Immature natural killer cell (primary cell): ENCODE results near the gene PTGES3. TPM values are rescaled to one million over a fixed set of nuclear protein-coding genes. Genes with fewer than 3 reads are reported as not detected.

Source experiments
- DNase-seq, 3 donors: peaks; one replicate each; pipeline ENCODE4 v3.0.0; 2022; ENCODE audit warnings: mixed read lengths in 1 of 3
- H3K27ac Mint-ChIP-seq, 6 donors: one replicate each; pipeline ENCODE4 v1.8.0; 2020; ENCODE audit warnings: mixed read lengths in 6 of 6, mild to moderate bottlenecking in 5 of 6, inconsistent platforms in 4 of 6, moderate library complexity in 3 of 6
- H3K27me3 Mint-ChIP-seq, 3 donors: one replicate each; pipeline ENCODE4 v1.8.0; 2020 to 2021; ENCODE audit warnings: low read depth in 3 of 3, mild to moderate bottlenecking in 3 of 3, mixed read lengths in 3 of 3, moderate library complexity in 3 of 3, inconsistent platforms in 1 of 3
- H3K36me3 Mint-ChIP-seq, 3 donors: one replicate each; pipeline ENCODE4 v1.8.0; 2020; ENCODE audit warnings: mixed read lengths in 3 of 3, inconsistent platforms in 2 of 3, mild to moderate bottlenecking in 2 of 3
- H3K4me1 Mint-ChIP-seq, 2 donors: one replicate each; pipeline ENCODE4 v1.8.0; 2020; ENCODE audit warnings: inconsistent platforms in 2 of 2, mild to moderate bottlenecking in 2 of 2, mixed read lengths in 2 of 2, moderate library complexity in 1 of 2
- H3K4me3 Mint-ChIP-seq, 5 donors: one replicate each; pipeline ENCODE4 v1.8.0; 2020; ENCODE audit warnings: mild to moderate bottlenecking in 5 of 5, mixed read lengths in 5 of 5, inconsistent platforms in 3 of 5, moderate library complexity in 3 of 5
- H3K9me3 Mint-ChIP-seq, 6 donors: one replicate each; pipeline ENCODE4 v1.8.0; 2020; ENCODE audit warnings: mild to moderate bottlenecking in 6 of 6, mixed read lengths in 6 of 6, inconsistent platforms in 4 of 6, moderate library complexity in 3 of 6
- polyA plus RNA-seq, 3 donors: library from polyadenylated mRNA; unstranded; fragments of 300-500 nt; fragmentation: Illumina TruSeq; gene quantifications; one replicate each; pipeline ENCODE4 v1.2.3, GENCODE V29; 2021

The PTGES3 gene
- polyA plus RNA-seq, 3 donors from 2014 or later, result 175 to 222 (median 180) TPM

DNA sequence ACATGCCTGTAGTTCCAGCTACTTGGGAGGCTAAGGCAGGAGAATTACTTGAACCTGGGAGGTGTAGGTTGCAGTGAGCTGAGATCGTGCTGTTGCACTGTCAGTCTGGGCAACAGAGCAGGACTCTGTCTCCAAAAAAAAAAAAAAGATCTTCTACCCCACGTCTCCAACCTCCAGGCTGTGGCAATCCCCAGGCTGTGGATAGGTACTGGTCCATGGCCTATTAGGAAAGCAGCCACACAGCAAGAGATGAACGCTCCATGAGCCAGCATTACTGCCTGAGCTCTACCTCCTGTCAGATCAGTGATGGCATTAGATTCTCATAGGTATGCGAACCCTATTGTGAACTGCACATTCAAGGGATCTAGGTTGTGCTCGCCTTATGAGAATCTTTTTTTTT lies 6.1 kb upstream of the PTGES3 start:
- H3K9me3 Mint-ChIP-seq, result no peaks in the 10 kb centered on the region
- no peak for DNase-seq
- H3K4me1 Mint-ChIP-seq, result peaks cover 2% of the 10 kb centered on the region in 2 donors
- no peaks in the 10 kb centered on the region for H3K36me3 Mint-ChIP-seq
- no peak overlapping the region for H3K4me3 Mint-ChIP-seq
- H3K27ac Mint-ChIP-seq, result no peak overlapping the region
- peaks cover 0 to 1% (median 0%) of the 10 kb centered on the region in 3 donors for H3K27me3 Mint-ChIP-seq

DNA sequence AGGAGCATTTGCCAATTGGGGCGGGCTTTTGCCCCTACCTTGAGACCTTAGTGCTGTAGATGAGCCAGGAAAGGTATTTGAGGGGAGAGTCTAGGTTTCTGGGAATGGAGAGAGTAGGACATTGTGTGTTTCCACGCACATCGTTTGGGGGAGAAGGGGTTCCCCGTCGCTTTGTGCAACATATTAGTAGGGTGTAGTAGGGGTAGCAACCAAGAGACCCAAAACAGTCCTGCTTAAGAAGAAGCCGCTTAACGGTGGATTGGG lies 694 bp upstream of the PTGES3 start:
- Mint-ChIP-seq H3K9me3 (no peaks in the 10 kb centered on the region), H3K36me3 (peaks cover 3 to 4% (median 4%) of the 10 kb centered on the region in 3 donors), H3K4me1 (peaks cover 40 to 44% of the 10 kb centered on the region in 2 donors), H3K27me3 (peaks cover 9 to 31% (median 29%) of the 10 kb centered on the region in 3 donors), H3K27ac (peak overlapping the region; percentile 96 to 100 (median 99)), H3K4me3 (peak overlapping the region; percentile 98 to 100 (median 99))
- no peak for DNase-seq

DNA sequence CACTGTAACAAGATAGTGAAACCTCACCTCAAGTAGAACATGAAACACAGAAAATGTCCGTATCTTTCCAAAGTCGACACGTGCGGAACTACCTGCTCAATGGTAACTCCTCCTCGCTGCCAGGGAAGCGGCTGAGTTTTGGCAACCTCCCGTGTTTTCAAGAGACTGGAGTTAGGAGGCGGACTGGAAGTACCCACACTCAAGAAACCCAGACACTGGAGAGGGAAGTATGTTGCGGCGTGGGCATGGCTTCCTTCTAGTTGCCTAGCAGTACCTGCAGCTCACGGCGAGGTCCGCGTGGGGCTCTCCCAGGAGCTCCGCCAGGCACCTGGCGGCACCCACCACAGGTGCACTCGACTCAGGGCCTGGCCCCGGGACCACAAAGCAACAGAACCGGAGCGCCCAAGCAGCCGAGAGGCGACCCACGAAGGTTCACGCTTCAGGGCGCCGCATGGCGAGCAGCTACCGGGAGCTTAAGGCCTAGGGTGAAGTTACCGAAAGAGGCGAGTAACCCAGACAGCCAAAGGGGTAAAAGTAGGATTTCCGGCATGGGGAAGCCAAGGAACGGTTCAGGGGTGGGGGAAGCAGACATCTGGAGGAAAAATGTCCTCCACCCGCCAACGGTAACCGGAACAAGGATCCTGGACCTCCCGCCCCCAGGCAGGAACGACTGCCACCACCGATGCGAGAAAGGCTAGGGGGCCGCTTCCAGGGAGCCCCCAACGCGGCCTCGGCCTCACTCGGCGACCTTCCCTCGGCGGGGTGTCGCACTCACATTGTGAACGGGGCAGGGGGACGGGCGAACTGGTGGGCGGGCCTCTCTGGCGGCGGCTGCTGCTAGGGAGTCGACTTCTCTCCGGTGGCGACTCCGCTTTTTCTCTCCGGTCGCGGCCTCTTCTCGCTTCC lies 608 bp downstream of the PTGES3 start:
- H3K4me1 Mint-ChIP-seq, result peaks cover 46 to 52% of the 10 kb centered on the region in 2 donors
- H3K36me3 Mint-ChIP-seq, result peaks cover 3 to 4% (median 4%) of the 10 kb centered on the region in 3 donors
- H3K27me3 Mint-ChIP-seq, result peaks cover 13 to 34% (median 31%) of the 10 kb centered on the region in 3 donors
- peak in 2 of 3 donors; percentile 41 to 47 for DNase-seq
- no peaks in the 10 kb centered on the region for H3K9me3 Mint-ChIP-seq
- H3K4me3 Mint-ChIP-seq, result peak overlapping the region; percentile 98 to 100 (median 99)
- H3K27ac Mint-ChIP-seq, result peak overlapping the region; percentile 96 to 100 (median 99)

DNA sequence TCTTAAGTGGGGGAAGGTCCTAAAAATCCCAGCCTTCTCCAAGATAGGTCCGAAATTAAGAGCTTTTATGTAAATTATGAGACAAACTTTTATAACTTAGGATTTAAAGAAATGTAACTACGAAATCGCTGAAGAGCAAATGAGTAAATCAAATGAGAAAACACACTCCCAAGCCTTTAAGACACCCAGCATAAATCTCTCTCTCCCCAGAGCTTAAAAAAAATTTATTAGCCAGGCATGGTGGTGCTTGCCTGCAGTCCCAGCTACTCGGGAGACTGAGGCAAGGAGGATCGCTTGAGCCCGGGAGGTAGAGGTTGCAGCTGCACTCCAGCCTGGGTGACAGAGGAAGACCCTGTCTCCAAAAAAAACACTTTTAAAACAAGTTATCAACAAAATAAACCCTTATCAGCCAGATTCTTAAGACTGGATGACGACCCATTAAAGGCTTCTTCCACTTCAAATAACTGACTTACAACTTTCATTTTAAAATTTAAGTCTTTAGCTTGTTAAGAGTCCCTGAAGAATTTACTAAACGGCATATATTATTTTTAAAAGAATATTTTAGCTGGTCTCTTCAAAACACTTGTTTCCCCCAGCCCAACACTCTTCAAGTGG lies 3.2 kb downstream of the PTGES3 start:
- H3K4me1 Mint-ChIP-seq, result peaks cover 60 to 63% of the 10 kb centered on the region in 2 donors
- H3K27me3 Mint-ChIP-seq, result peaks cover 13 to 34% (median 31%) of the 10 kb centered on the region in 3 donors
- H3K36me3 Mint-ChIP-seq, result peaks cover 3 to 4% (median 4%) of the 10 kb centered on the region in 3 donors
- H3K27ac Mint-ChIP-seq, result peak overlapping the region; percentile 88 to 99 (median 92)
- H3K9me3 Mint-ChIP-seq, result no peaks in the 10 kb centered on the region
- H3K4me3 Mint-ChIP-seq, result peak overlapping the region; percentile 63 to 100 (median 83)
- DNase-seq, result peak in 1 of 3 donors; percentile 16

DNA sequence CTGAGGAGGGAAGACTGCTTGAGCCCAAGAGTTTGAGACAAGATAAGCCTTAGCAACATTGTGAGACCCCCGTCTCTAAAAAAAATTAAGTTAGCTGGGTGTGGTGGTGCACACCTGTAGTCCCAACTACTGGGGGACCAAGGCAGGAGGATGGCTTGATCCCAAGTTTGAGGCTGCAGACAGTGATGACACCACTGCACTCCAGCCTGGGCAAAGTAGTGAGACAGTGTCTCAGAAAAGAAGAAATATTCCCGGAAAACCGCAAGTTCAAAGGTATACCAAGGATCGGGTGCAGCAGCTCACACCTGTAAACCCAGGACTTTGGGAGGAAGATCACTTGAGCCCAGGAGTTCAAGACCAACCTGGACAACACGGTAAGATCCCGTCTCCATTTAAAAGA lies 5.8 kb downstream of the PTGES3 start:
- H3K27ac Mint-ChIP-seq, result peak overlapping the region; percentile 24 to 81 (median 66)
- peaks cover 63 to 74% of the 10 kb centered on the region in 2 donors for H3K4me1 Mint-ChIP-seq
- DNase-seq, result no peak
- peak overlapping the region in 3 of 5 donors; percentile 36 to 64 (median 50) for H3K4me3 Mint-ChIP-seq
- peaks cover 3 to 4% (median 4%) of the 10 kb centered on the region in 3 donors for H3K36me3 Mint-ChIP-seq
- H3K27me3 Mint-ChIP-seq, result peaks cover 10 to 20% (median 19%) of the 10 kb centered on the region in 3 donors
- H3K9me3 Mint-ChIP-seq, result no peaks in the 10 kb centered on the region

DNA sequence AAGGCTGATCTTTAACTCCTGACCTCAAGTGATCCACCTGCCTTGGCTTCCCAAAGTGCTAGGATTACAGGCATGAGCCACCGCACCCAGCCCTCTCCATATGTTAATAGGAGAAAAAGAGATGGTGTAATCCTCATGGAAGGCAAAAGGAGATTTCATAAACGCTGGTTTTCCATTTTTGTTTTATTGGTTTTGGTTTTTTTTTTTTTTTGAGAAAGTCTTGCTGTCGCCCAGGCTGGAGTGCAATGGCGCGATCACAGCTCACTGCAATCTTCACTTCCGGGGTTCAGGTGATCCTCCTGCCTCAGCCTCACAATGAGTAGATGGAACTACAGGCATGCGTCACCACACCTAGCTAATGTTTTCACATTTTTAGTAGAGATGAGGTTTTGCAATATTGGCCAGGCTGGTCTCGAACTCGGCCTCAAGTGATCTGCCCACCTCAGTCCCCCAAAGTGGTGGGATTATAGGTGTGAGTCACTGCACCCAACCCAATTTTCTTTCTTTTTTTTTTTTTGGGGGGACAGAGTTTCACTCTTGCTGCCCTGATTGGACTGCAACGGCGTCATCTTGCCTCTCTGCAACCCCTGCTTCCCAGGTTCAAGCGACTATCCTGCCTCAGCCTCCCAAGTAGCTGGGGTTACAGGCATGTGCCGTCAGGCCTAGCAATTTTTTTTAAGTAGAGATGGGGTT lies 8.1 kb downstream of the PTGES3 start:
- H3K36me3 Mint-ChIP-seq, result peaks cover 3 to 4% (median 4%) of the 10 kb centered on the region in 3 donors
- peak overlapping the region in 1 of 5 donors; percentile 21 for H3K4me3 Mint-ChIP-seq
- no peaks in the 10 kb centered on the region for H3K9me3 Mint-ChIP-seq
- H3K27ac Mint-ChIP-seq, result peak overlapping the region in 5 of 6 donors; percentile 17 to 65 (median 51)
- H3K4me1 Mint-ChIP-seq, result peaks cover 65 to 74% of the 10 kb centered on the region in 2 donors
- no peak for DNase-seq
- peaks cover 6 to 10% (median 7%) of the 10 kb centered on the region in 3 donors for H3K27me3 Mint-ChIP-seq

DNA sequence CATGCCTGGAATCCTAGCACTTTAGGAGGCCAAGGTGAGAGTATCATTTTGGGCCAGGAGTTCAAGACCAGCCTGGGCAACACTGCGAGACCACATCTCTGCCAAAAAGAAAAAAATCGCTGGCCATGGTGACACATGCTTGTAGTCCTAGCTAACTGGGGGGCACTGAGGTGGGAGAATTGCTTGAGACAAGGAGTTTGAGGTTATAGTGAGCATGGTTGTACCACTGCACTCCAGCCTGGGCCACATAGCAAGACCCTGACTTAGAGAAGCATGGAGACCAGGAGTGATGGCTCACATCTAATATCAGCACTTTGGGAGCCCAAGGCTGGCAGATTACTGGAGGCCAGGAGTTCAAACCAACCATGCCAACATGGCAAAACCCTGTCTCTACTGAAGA lies 9.2 kb downstream of the PTGES3 start:
- Mint-ChIP-seq H3K9me3 (no peaks in the 10 kb centered on the region), H3K27me3 (peaks cover under 1 to 7% (median 5%) of the 10 kb centered on the region in 3 donors), H3K4me3 (peak overlapping the region in 1 of 5 donors; percentile 7), H3K4me1 (peaks cover 61 to 68% of the 10 kb centered on the region in 2 donors), H3K36me3 (peaks cover under 1% of the 10 kb centered on the region in 3 donors), H3K27ac (peak overlapping the region in 4 of 6 donors; percentile 16 to 72 (median 46))
- no peak for DNase-seq

DNA sequence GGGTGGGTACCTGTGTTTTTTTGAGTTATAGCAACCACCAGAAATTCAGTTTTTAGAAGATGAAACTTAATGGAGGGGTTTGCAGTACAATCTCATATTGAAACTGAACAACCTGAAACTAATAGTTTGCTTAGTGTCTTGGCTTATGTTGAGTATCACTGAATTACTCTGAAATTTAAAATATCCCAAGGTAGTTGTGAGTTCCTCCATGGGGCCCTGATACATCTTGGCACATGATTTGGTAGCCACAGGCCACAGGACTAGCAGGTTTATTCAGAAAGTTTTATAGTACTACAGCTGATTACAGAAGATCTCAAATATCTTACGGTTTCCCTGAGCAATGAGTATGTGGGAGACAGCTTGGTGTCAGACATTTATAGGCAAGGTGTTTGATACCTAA lies 10.4 kb downstream of the PTGES3 start:
- no peak for DNase-seq
- H3K4me1 Mint-ChIP-seq, result peaks cover 62 to 69% of the 10 kb centered on the region in 2 donors
- H3K27me3 Mint-ChIP-seq, result peaks cover 0 to 2% (median 2%) of the 10 kb centered on the region in 3 donors
- peak overlapping the region in 2 of 6 donors; percentile 1 to 64 for H3K27ac Mint-ChIP-seq
- H3K4me3 Mint-ChIP-seq, result no peak overlapping the region
- no peaks in the 10 kb centered on the region for H3K9me3 Mint-ChIP-seq
- peaks cover 0 to 3% (median 0%) of the 10 kb centered on the region in 3 donors for H3K36me3 Mint-ChIP-seq

DNA sequence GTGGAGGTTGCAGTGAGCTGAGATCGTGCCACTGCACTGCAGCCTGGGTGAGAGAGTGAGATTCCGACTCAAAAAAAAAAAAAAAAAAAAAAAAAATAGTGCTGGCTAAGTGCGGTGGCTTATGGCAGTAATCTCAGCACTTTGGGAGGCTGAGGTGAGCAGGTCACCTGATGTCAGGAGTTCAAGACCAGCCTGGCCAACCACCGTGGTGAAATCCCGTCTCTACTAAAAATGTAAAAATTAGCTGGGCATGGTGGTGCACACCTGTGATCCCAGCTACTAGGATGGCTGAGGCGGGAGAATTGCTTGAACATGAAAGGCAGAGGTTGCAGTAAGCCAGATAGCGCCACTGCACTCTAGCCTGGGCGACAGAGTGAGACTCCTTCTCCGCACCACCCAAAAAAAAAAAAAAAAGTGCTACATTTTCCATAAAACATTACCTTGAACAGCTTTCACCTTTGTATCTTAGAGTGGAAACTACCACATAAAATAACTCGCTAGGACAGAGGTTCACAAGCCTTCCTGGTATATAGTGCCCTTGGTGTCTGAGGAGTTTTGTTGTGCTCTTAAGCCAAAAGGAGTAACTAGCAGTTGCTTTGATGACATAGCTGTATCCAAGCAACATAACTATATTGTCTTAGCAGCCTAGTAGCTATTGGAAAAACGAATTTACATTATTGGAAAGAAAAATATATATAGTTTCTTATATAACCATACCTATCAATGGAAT lies 11.1 kb downstream of the PTGES3 start:
- peaks cover 0 to 4% (median 2%) of the 10 kb centered on the region in 3 donors for H3K36me3 Mint-ChIP-seq
- H3K4me1 Mint-ChIP-seq, result peaks cover 61 to 69% of the 10 kb centered on the region in 2 donors
- H3K9me3 Mint-ChIP-seq, result no peaks in the 10 kb centered on the region
- no peak overlapping the region for H3K4me3 Mint-ChIP-seq
- H3K27ac Mint-ChIP-seq, result peak overlapping the region in 3 of 6 donors; percentile 28 to 48 (median 33)
- H3K27me3 Mint-ChIP-seq, result peaks cover 0 to 2% (median 2%) of the 10 kb centered on the region in 3 donors
- no peak for DNase-seq

DNA sequence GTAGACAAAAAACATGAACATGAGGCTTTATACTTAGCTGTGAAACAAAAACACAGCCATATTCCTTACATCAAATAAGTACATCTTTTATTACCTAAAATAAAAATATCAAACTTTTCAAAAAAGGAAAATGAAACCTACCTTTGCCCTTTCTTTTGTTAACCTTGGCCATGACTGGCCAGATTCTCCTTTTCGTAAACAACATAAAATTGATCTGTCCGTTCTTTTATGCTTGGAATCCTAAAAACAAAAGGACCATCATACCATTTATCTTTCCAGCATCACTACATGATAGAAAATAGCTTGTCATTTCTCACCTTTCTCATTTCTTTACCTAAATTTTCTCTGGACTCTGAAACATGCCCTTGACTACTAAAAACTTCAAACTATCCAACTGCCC lies 16.5 kb downstream of the PTGES3 start:
- no peaks in the 10 kb centered on the region for H3K9me3 Mint-ChIP-seq
- H3K4me1 Mint-ChIP-seq, result peaks cover 32 to 43% of the 10 kb centered on the region in 2 donors
- H3K27me3 Mint-ChIP-seq, result peaks cover 0 to 5% (median 2%) of the 10 kb centered on the region in 3 donors
- H3K4me3 Mint-ChIP-seq, result no peak overlapping the region
- peaks cover 6 to 29% (median 15%) of the 10 kb centered on the region in 3 donors for H3K36me3 Mint-ChIP-seq
- no peak for DNase-seq
- H3K27ac Mint-ChIP-seq, result peak overlapping the region in 2 of 6 donors; percentile 5 to 30

DNA sequence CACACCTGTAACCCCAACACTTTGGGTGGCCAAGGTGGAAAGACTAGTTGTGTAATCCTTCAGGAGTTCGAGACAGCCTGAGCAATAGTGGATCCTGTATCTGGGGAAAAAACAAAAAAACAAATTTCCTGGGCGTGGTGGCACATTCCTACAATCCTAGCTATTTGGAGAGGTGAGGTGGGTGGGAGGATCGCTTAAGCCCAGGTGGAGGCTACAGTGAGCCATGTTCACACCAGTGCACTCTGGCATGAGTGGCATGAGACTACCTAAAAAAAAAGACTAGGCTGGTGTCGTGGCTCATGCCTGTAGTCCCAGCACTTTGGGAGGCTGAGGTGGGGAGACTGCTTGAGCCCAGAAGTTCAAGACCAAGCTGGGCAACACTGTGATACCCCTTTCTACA lies 17.2 kb downstream of the PTGES3 start:
- Mint-ChIP-seq H3K4me3 (no peak overlapping the region), H3K9me3 (no peaks in the 10 kb centered on the region), H3K36me3 (peaks cover 11 to 34% (median 15%) of the 10 kb centered on the region in 3 donors), H3K4me1 (peaks cover 27 to 35% of the 10 kb centered on the region in 2 donors), H3K27me3 (peaks cover 0 to 5% (median 2%) of the 10 kb centered on the region in 3 donors), H3K27ac (peak overlapping the region in 1 of 6 donors; percentile 4)
- DNase-seq, result no peak

DNA sequence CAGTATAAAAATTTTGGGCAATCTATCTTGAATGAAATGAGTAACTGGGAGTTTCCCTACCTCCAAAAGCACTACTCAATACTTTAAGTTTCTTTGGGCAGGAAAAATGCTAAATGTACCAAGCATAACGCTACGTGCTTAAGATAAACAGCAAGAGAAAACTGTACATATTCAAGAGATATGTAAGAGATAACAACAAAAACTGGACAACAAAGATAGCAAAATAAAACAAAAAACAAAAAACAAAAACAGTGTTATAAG lies 20.0 kb downstream of the PTGES3 start:
- DNase-seq, result no peak
- Mint-ChIP-seq H3K9me3 (no peaks in the 10 kb centered on the region), H3K27me3 (peaks cover 0 to 4% (median 2%) of the 10 kb centered on the region in 3 donors), H3K27ac (peak overlapping the region in 1 of 6 donors; percentile 35), H3K36me3 (peaks cover 18 to 44% (median 19%) of the 10 kb centered on the region in 3 donors), H3K4me1 (peaks cover 8 to 20% of the 10 kb centered on the region in 2 donors), H3K4me3 (no peak overlapping the region)
